H9 (cell line): ENCODE measurements around the gene BRD1. TPM values are rescaled to one million over a fixed set of nuclear protein-coding genes. Genes with fewer than 3 reads are reported as not detected.

Source experiments
- DNase-seq: peaks from one replicate; pipeline ENCODE4 v3.0.0-alpha.2; 2017
- H2AFZ ChIP-seq: one replicate; pipeline ENCODE4 v1.6.1; 2013; ENCODE audit warnings: mild to moderate bottlenecking, low read length, control low read depth, moderate library complexity
- H2AK5ac ChIP-seq: 2 replicates; pipeline ENCODE4 v1.6.1; 2013; ENCODE audit warnings: low read length, control low read depth, mixed read lengths; ENCODE audit not compliant: insufficient read length
- H2BK120ac ChIP-seq: one replicate; pipeline ENCODE4 v1.6.1; 2013; ENCODE audit warnings: low read depth, mild to moderate bottlenecking, low read length, control low read depth, inconsistent platforms; ENCODE audit not compliant: poor library complexity, severe bottlenecking
- H2BK12ac ChIP-seq: 2 replicates; pipeline ENCODE4 v1.6.1; 2013; ENCODE audit warnings: low read length, control low read depth, mixed read lengths, low read depth; ENCODE audit not compliant: insufficient read length
- H2BK15ac ChIP-seq: 2 replicates; pipeline ENCODE4 v1.6.1; 2013; ENCODE audit warnings: low read depth, low read length, control low read depth
- H2BK20ac ChIP-seq: one replicate; pipeline ENCODE4 v1.6.1; 2013; ENCODE audit warnings: low read depth, mild to moderate bottlenecking, low read length, control low read depth, inconsistent platforms; ENCODE audit not compliant: poor library complexity, severe bottlenecking
- H2BK5ac ChIP-seq: 2 replicates; pipeline ENCODE4 v1.6.1; 2013; ENCODE audit warnings: low read length, control low read depth, mixed read lengths; ENCODE audit not compliant: insufficient read length
- H3K14ac ChIP-seq: 2 replicates; pipeline ENCODE4 v1.6.1; 2013; ENCODE audit warnings: low read length, control low read depth; ENCODE audit not compliant: insufficient read depth
- H3K18ac ChIP-seq: 2 replicates; pipeline ENCODE4 v1.6.1; 2013; ENCODE audit warnings: low read depth, mild to moderate bottlenecking, mixed read lengths, low read length, control low read depth; ENCODE audit not compliant: insufficient read length
- H3K23ac ChIP-seq: 2 replicates; pipeline ENCODE4 v1.6.1; 2013; ENCODE audit warnings: low read length, control low read depth, mixed read lengths, low read depth; ENCODE audit not compliant: insufficient read length
- H3K23me2 ChIP-seq: 2 replicates; pipeline ENCODE4 v1.6.1; 2013; ENCODE audit warnings: low read depth, mild to moderate bottlenecking, mixed read lengths, low read length, control low read depth; ENCODE audit not compliant: insufficient read length, poor library complexity, severe bottlenecking
- H3K27ac ChIP-seq: 2 replicates; pipeline ENCODE4 v1.5.1; 2013; ENCODE audit warnings: low read length, control low read depth, mixed read lengths, low read depth; ENCODE audit not compliant: insufficient read length
- H3K27me3 ChIP-seq: 2 replicates; pipeline ENCODE4 v1.6.1; 2013; ENCODE audit warnings: low read length, control low read depth, inconsistent platforms; ENCODE audit not compliant: insufficient read depth
- H3K4ac ChIP-seq: 2 replicates; pipeline ENCODE4 v1.6.1; 2013; ENCODE audit warnings: low read depth, mild to moderate bottlenecking, control low read depth, inconsistent platforms, low read length, moderate library complexity
- H3K4me1 ChIP-seq: 2 replicates; pipeline ENCODE4 v1.6.1; 2013; ENCODE audit warnings: low read length, control low read depth, inconsistent platforms; ENCODE audit not compliant: insufficient read depth
- H3K4me2 ChIP-seq: 2 replicates; pipeline ENCODE4 v1.6.1; 2013; ENCODE audit warnings: low read length, control low read depth, mixed read lengths; ENCODE audit not compliant: insufficient read length, insufficient read depth
- H3K56ac ChIP-seq: 2 replicates; pipeline ENCODE4 v1.6.1; 2013; ENCODE audit warnings: low read depth, mild to moderate bottlenecking, mixed read lengths, low read length, control low read depth; ENCODE audit not compliant: insufficient read length
- H3K79me1 ChIP-seq: 2 replicates; pipeline ENCODE4 v1.6.1; 2013; ENCODE audit warnings: low read depth, mild to moderate bottlenecking, moderate library complexity, low read length, control low read depth, inconsistent platforms; ENCODE audit not compliant: insufficient read depth, poor library complexity, severe bottlenecking
- H3K79me2 ChIP-seq: 2 replicates; pipeline ENCODE4 v1.6.1; 2013; ENCODE audit warnings: low read length, control low read depth, inconsistent platforms; ENCODE audit not compliant: insufficient read depth
- H3K9ac ChIP-seq: 2 replicates; pipeline ENCODE4 v1.6.1; 2013; ENCODE audit warnings: low read length, control low read depth, mixed read lengths; ENCODE audit not compliant: insufficient read length; ENCODE audit errors: extremely low read depth
- H3K9me3 ChIP-seq: one replicate; pipeline ENCODE4 v1.6.1; 2013; ENCODE audit warnings: low read depth, low read length, inconsistent platforms; ENCODE audit not compliant: control insufficient read depth
- H3T11ph ChIP-seq: one replicate; pipeline ENCODE4 v1.6.1; 2013; ENCODE audit warnings: mild to moderate bottlenecking, low read length, control low read depth, inconsistent platforms
- H4K20me1 ChIP-seq: one replicate; pipeline ENCODE4 v1.6.1; 2013; ENCODE audit not compliant: control insufficient read depth, insufficient read length, insufficient read depth
- H4K5ac ChIP-seq: 2 replicates; pipeline ENCODE4 v1.6.1; 2013; ENCODE audit warnings: low read depth, mild to moderate bottlenecking, mixed read lengths, low read length, control low read depth; ENCODE audit not compliant: insufficient read length
- H4K8ac ChIP-seq: replicated peaks from 2 replicates; pipeline ENCODE4 v1.6.1; 2013; ENCODE audit warnings: low read length, control low read depth, mixed read lengths, low read depth; ENCODE audit not compliant: insufficient read length
- H4K91ac ChIP-seq: 2 replicates; pipeline ENCODE4 v1.6.1; 2013; ENCODE audit warnings: low read depth, mild to moderate bottlenecking, moderate library complexity, mixed read lengths, low read length, control low read depth; ENCODE audit not compliant: insufficient read length
- H3K27ac Mint-ChIP-seq, 3 experiments: 2 replicates in 2 of 3; 3 replicates in 1 of 3; pipeline ENCODE4 v1.8.0; 2020 to 2021; ENCODE audit warnings: mixed read lengths in 3 of 3, mild to moderate bottlenecking in 1 of 3, moderate library complexity in 1 of 3
- H3K27me3 Mint-ChIP-seq: 2 replicates; pipeline ENCODE4 v1.8.0; 2021; ENCODE audit warnings: low read depth, mild to moderate bottlenecking, moderate library complexity, mixed read lengths
- H3K36me3 Mint-ChIP-seq, 3 experiments: 2 replicates in 2 of 3; 3 replicates in 1 of 3; pipeline ENCODE4 v1.8.0; 2020 to 2021; ENCODE audit warnings: low read depth in 3 of 3, mixed read lengths in 3 of 3; ENCODE audit not compliant: insufficient read depth in 1 of 3
- H3K4me1 Mint-ChIP-seq, 2 experiments: 2 replicates each; pipeline ENCODE4 v1.8.0; 2020; ENCODE audit warnings: mixed read lengths in 2 of 2
- H3K4me3 Mint-ChIP-seq, 2 experiments: 2 replicates in 1 of 2; 3 replicates in 1 of 2; pipeline ENCODE4 v1.8.0; 2020 to 2021; ENCODE audit warnings: mild to moderate bottlenecking in 2 of 2, mixed read lengths in 2 of 2, moderate library complexity in 1 of 2
- H3K9me3 Mint-ChIP-seq, 2 experiments: 2 replicates in 1 of 2; 3 replicates in 1 of 2; pipeline ENCODE4 v1.8.0; 2020; ENCODE audit warnings: mild to moderate bottlenecking in 2 of 2, mixed read lengths in 2 of 2, moderate library complexity in 1 of 2
- WGBS: extraction: QIAGEN DNeasy Blood & Tissue Kit; methylation state at CpG from one replicate; pipeline ENCODE4 v1.1.7; 2013; ENCODE audit warnings: missing lambda C conversion rate, low lambda C conversion rate, mixed read lengths; ENCODE audit not compliant: insufficient read length; ENCODE audit errors: extremely low coverage; 5-methylcytosine and 5-hydroxymethylcytosine counted together
- total RNA-seq: library from RNA; stranded (reverse); gene quantifications from 2 replicates; pipeline ENCODE4 v1.2.1, GENCODE V29; 2021
- TF ChIP-seq, protein P1 (sequence below): fragments of 200-600 bp; sonication (generic); conservative IDR thresholded peaks from 3 replicates; pipeline ENCODE4 v1.8.0; 2021; ENCODE audit warnings: antibody characterized with exemption, mild to moderate bottlenecking

The BRD1 gene
- total RNA-seq, 1 experiment from 2014 or later: 51.3 TPM

- Mint-ChIP-seq H3K4me3 (peak overlapping the region; percentile 47 to 65; a peak in 4 of 5 replicates), H3K36me3 (no peaks in the 10 kb centered on the region), H3K9me3 (no peaks in the 10 kb centered on the region), H3K27me3 (peaks cover 77% of the 10 kb centered on the region), H3K4me1 (peaks cover 4 to 8% of the 10 kb centered on the region in 2 experiments; a peak in 3 of 4 replicates), H3K27ac (no peak overlapping the region)
- DNase-seq: no peak
- Histone ChIP-seq H2BK120ac (no peak overlapping the region), H3K4me1 (no peaks in the 10 kb centered on the region), H4K20me1 (no peaks in the 10 kb centered on the region), H3K9ac (no peak overlapping the region), H3K56ac (no peak overlapping the region), H4K5ac (no peak overlapping the region), H3T11ph (no peak overlapping the region), H3K27ac (no peak overlapping the region), H2BK12ac (no peak overlapping the region), H3K4ac (no peak overlapping the region), H3K4me2 (no peak overlapping the region), H3K9me3 (no peaks in the 10 kb centered on the region), H3K79me1 (no peaks in the 10 kb centered on the region), H2BK5ac (no peak overlapping the region), H2BK15ac (no peak overlapping the region), H3K79me2 (no peaks in the 10 kb centered on the region), H4K8ac (no peak overlapping the region), H2AFZ (no peak overlapping the region), H4K91ac (no peak overlapping the region), H2AK5ac (no peak overlapping the region), H3K27me3 (no peaks in the 10 kb centered on the region; the same call in 1 of the 2 replicates), H3K23me2 (no peaks in the 10 kb centered on the region), H3K18ac (no peak overlapping the region), H2BK20ac (no peak overlapping the region), H3K23ac (no peak overlapping the region), H3K14ac (no peak overlapping the region)
- no CpG with 5 or more reads among the region's 54 CpGs for WGBS
- TF ChIP-seq, protein P1, sequence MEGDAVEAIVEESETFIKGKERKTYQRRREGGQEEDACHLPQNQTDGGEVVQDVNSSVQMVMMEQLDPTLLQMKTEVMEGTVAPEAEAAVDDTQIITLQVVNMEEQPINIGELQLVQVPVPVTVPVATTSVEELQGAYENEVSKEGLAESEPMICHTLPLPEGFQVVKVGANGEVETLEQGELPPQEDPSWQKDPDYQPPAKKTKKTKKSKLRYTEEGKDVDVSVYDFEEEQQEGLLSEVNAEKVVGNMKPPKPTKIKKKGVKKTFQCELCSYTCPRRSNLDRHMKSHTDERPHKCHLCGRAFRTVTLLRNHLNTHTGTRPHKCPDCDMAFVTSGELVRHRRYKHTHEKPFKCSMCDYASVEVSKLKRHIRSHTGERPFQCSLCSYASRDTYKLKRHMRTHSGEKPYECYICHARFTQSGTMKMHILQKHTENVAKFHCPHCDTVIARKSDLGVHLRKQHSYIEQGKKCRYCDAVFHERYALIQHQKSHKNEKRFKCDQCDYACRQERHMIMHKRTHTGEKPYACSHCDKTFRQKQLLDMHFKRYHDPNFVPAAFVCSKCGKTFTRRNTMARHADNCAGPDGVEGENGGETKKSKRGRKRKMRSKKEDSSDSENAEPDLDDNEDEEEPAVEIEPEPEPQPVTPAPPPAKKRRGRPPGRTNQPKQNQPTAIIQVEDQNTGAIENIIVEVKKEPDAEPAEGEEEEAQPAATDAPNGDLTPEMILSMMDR: no peak
These were observed 103.4 kb downstream of the BRD1 start for GRCh38 chr22:49724030-49724892.
